Uterus (tissue), 2 donors: ENCODE data around the gene SCARF1.

Experiments
- CTCF ChIP-seq, 4 experiments: fragments of 200-600 bp in 2 of 4; fragments of 450-650 bp in 2 of 4; sonication (generic) in 2 of 4; IDR thresholded peaks; one replicate each; pipeline ENCODE4 v1.5.1; 2016 to 2019; ENCODE audit warnings: antibody characterized with exemption in 4 of 4, mild to moderate bottlenecking in 2 of 4, moderate library complexity in 1 of 4
- POLR2A ChIP-seq, 2 donors: fragments of 450-650 bp; IDR thresholded peaks; one replicate each; pipeline ENCODE4 v1.6.1; 2016; ENCODE audit warnings: antibody characterized with exemption in 2 of 2, mild to moderate bottlenecking in 1 of 2, moderate library complexity in 1 of 2

- TF ChIP-seq CTCF (IDR thresholded peaks at IDR 0.05) (no peak), POLR2A (IDR thresholded peaks at IDR 0.05) (no peak)
These were observed 1.5 kb downstream of the SCARF1 start for GRCh38 chr17:1643999-1644492.
